ENCODE measurements around the gene OR5M10.
A peak's percentile ranks its signal among the peaks of the same experiment; 100 is the strongest.
"Not testable (repeated sequence)": the region's sequence is repeated elsewhere in the genome, so short reads cannot be mapped to it uniquely, and the experiment has no call there.

Gene OR5M10

DNA sequence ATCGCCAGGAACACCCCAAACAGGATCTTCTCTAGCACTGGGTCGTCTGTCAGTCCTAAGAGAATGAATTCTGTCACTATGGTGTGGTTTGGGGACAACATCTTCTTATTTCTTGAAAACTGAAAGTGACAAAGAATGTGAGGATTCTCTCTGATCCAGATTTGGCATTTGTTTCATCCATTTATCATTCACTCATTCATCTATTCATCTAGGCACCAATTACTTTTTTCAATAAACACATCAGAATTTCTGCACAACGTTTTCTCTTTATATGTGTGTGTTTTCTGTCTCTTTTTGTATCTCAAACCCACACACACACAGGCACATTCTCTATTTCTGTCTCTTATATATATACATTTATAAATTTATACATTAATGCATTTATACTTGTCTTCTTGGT is at the start of gene OR5M10:
TSS of gene OR5M10 (minus strand) at position 101 of the 400 bp plus-strand sequence. CDS start at position 101, 0 bp downstream.
- DNase-seq, result no peak

DNA sequence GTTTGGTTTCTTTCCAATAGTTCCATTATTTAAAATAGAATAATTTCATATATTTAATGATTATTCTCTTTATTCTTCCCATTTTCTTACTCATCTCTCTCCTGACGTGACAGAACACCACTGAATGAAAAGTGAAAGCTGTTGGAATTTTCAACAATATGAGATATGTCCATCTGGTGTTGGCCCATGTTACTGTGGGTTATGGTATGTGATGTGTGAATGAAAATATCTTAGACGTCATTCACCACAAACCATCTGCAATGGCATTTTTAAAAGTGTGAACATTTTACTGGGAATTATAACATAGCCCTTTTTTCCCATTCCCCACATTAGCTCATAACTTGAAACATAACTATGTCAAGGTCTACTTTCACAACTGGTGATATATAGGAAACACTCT is 48.4 kb upstream of the OR5M10 start:
- DNase-seq, result no peak

DNA sequence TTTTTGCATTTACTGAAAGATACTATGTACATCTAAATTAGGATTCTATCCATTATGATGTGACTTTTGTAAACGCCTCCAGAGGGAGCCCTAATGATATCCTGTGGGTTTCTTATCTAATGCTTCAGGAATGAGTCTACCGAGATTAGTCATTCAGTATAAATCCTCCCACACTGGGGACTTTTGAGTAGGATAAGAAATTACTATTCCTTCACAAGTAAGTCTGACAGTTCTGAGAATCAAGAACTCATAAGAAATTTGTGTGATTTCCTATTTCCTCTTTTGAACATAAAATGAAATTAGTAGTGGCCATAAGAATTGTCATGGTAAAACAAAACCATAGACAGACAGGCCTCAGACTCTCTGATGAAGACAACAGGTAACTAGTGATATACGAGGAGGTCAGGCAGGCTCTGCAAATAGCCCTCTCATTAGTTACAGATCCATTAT is 47.2 kb upstream of the OR5M10 start:
- peak; percentile 49 for DNase-seq

DNA sequence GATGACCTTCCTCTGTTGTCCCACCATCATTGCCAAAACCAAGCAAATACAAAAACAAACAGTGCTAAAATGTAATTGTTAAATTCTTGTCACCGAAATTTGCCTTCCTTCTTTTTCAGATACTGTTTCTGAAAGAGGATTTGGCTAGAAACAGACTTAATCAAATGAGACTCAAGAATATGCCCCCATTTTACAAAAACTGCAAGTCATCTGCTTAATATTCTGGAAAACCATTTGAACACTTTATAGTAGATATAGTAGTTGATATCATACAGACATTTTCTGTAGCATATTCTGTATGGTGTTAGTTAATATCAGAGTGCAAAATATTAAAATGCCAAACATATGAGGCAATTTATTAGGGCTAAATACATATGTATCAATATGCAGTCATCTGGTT is 33.7 kb upstream of the OR5M10 start:
- no peak for DNase-seq

DNA sequence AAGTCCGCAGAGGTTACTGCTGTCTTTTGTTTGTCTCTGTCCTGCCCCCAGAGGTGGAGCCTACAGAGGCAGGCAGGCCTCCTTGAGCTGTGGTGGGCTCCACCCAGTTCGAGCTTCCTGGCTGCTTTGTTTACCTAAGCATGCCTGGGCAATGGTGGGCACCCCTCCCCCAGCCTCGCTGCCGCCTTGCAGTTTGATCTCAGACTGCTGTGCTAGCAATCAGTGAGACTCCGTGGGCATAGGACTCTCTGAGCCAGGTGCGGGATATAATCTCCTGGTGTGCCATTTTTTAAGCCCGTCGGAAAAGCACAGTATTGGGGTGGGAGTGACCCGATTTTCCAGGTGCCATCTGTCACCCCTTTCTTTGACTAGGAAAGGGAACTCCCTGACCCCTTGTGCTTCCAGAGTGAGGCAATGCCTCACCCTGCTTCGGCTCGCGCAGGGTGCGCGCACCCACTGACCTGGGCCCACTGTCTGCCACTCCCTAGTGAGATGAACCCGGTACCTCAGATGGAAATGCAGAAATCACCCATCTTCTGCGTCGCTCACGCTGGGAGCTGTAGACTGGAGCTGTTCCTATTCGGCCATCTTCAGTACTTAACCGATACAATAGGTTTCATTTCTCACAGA is 14.7 kb upstream of the OR5M10 start:
- DNase-seq, result not testable (repeated sequence)

DNA sequence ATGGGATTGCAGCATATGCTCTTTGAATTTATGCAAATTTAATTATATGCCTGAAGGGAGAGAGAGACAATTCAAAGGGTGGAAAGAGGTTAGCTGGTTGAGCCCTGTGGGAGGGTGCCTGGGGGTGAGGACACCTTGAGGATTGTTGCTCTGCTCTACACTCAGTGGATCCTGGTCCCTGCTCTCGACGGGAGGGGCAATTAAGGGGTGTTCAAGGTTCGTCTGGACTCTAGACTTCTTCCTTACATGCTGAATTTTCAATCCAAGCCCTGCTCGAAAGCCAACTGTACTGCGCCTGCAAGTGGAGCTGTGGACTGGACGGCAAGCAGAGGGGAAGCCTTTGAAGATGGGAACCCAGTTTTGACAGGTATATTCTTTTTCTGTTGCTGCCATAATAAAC is 18.9 kb downstream of the OR5M10 start:
- DNase-seq, result no peak

DNA sequence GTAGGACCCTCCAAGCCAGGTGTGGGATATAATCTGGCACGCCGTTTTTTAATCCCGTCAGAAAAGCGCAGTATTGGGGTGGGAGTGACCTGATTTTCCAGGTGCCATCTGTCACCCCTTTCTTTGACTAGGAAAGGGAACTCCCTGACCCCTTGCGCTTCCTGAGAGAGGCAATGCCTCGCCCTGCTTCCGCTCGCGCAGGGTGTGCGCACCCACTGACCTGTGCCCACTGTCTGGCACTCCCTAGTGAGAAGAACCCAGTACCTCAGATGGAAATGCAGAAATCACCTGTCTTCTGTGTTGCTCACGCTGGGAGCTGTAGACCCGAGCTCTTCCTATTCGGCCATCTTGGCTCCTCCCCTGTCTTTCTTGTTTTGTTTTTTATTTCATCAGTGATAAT is 22.8 kb downstream of the OR5M10 start:
- not testable (repeated sequence) for DNase-seq

DNA sequence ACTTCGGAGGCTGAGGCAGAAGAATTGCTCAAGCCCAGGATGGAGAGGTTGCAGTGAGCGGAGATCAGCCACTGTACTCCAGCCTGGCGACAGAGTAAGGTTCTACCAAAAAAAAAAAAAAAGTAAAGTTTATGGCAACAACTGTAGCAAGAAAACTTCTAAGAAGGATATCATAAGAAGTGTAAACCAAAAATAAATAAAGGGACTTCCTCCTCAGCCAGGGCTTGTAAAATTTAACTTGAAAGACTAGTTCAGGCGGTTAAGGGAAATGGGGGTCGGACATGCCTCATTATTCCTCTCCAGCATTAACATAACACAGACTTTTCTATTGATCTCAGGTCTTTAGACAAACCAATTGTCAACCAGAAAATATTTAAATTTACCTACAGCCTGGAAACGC is 32.0 kb downstream of the OR5M10 start:
- no peak for DNase-seq

DNA sequence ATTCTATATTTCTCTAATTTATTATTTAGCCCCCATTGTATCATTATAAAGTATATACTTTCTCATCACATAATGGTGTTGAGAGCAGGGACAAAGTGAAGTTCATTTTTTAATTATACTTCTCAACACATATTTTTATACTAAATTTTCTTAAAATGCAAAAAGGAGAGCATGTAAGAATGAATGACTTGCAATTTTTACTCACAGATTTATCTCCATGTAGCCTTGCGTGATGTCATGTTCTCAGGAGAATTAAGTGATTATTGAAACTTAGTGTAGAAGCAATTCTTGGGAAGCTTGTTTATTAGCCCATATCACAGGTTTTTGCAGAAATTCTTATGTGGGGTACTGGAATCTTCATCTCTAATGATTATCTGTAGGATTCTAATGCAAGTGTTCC is 33.8 kb downstream of the OR5M10 start:
- DNase-seq, result no peak

DNA sequence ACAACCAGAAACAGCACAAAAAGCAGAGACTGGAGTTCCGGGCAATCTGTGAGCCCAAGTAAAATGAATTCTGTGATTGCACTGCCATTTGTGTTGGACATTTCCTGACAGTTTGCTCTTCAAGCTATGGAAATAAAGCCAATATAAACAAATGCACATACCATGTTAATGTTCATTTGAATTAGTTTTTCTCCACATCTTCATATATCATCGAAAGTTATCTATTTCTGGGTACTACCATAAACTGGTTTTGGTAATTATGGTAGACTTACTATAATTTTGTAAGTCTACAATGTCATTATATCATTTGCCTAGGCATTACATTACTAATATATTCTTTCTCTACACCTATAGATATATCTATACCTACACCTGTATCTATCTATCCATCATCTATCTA is 34.4 kb downstream of the OR5M10 start, which contains the start of gene OR5M11:
TSS of gene OR5M11 (minus strand) at position 101 of the 400 bp plus-strand sequence. CDS start at position 101, 0 bp downstream.
- no peak for DNase-seq

DNA sequence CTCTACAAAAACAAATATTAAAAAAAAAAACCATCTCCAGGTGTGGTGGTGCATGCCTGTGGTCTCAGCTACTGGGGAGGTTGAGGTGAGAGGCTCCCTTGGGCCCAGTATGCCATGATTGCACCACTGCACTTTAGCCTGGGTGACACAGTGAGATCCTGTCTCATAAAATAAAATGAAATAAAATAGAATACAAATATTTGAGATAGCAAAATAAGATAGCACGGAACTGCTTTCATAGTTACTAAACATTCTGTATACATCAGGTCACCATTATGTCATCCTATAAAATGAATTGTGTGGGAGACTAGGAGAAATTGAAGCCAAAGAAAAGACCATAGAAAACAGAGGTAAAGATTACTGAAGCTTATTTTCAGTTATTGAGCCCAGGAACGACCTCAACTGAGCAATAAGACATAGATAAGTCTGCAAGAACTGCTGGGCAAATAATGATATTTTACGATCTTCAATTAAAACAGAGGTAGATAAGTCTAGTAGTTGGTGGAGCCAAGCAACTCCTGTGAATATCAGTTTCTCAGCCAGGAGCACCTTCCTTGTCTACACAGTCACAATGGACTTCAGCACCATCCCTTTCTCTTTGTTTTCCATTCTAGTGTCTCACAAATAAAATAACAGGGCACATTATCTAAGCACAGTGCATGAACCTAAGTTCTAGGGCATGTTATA is 44.3 kb downstream of the OR5M10 start:
- DNase-seq, result no peak

DNA sequence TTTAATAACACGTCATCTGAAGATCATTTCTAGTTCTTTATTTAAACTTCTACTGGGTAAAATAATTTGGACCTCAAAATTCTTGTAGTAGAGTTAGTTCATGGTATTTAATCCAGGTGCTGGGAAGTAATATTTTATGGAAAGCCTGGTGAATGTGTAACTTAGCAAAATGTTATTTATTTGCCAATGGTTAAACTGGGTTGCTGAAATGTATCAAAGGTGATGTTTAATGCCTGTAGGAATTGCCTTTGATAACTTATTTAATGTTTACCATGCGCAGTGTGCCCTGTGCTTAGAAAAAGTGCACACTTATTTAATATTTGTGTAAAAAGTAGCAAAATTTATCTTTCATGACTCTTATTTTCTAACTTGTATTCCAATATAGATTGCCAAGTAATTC is 45.7 kb downstream of the OR5M10 start:
- no peak for DNase-seq

All from hematopoietic multipotent progenitor cell treated with erythropoietin and hydrocortisone succinate and interleukin-3 and kit ligand, for 8 days (in vitro differentiated cells).